ENCODE measurements around the gene CNTNAP2.

The CNTNAP2 gene

GRCh38 chr7:146690987-146691386, 574.4 kb downstream of the CNTNAP2 start:
- no peak for DNase-seq (ENCODE audit: low read depth)

- no peak for DNase-seq (ENCODE audit: low read depth)
These were observed 582.5 kb downstream of the CNTNAP2 start for GRCh38 chr7:146698995-146699610.

- no peak for DNase-seq (ENCODE audit: low read depth)
These were observed 583.5 kb downstream of the CNTNAP2 start for GRCh38 chr7:146700015-146700560.

GRCh38 chr7:146701166-146701565, 584.6 kb downstream of the CNTNAP2 start:
- DNase-seq (ENCODE audit: low read depth), result no peak

- DNase-seq (ENCODE audit: low read depth), result no peak
These were observed 586.3 kb downstream of the CNTNAP2 start for GRCh38 chr7:146702898-146703297.

- no peak for DNase-seq (ENCODE audit: low read depth)
These were observed 592.9 kb downstream of the CNTNAP2 start for GRCh38 chr7:146709451-146710027.

GRCh38 chr7:146713205-146713604, 596.6 kb downstream of the CNTNAP2 start:
- no peak for DNase-seq (ENCODE audit: low read depth)

GRCh38 chr7:146713934-146714333, 597.3 kb downstream of the CNTNAP2 start:
- DNase-seq (ENCODE audit: low read depth), result no peak

GRCh38 chr7:146720195-146720594, 603.6 kb downstream of the CNTNAP2 start:
- no peak for DNase-seq (ENCODE audit: low read depth)

- DNase-seq (ENCODE audit: low read depth), result no peak
These were observed 606.4 kb downstream of the CNTNAP2 start for GRCh38 chr7:146722986-146723385.

- no peak for DNase-seq (ENCODE audit: low read depth)
These were observed 608.9 kb downstream of the CNTNAP2 start for GRCh38 chr7:146725520-146725919.

GRCh38 chr7:146728141-146728540, 611.5 kb downstream of the CNTNAP2 start:
- DNase-seq (ENCODE audit: low read depth), result no peak

- DNase-seq (ENCODE audit: low read depth), result no peak
These were observed 612.0 kb downstream of the CNTNAP2 start for GRCh38 chr7:146728611-146729010.

- no peak for DNase-seq (ENCODE audit: low read depth)
These were observed 614.6 kb downstream of the CNTNAP2 start for GRCh38 chr7:146731185-146731584.

GRCh38 chr7:146735992-146736391, 619.4 kb downstream of the CNTNAP2 start:
- DNase-seq (ENCODE audit: low read depth), result no peak

GRCh38 chr7:146736446-146737190, 620.0 kb downstream of the CNTNAP2 start:
- DNase-seq (ENCODE audit: low read depth), result no peak

GRCh38 chr7:146740039-146740438, 623.4 kb downstream of the CNTNAP2 start:
- DNase-seq (ENCODE audit: low read depth), result no peak

- DNase-seq (ENCODE audit: low read depth), result no peak
These were observed 625.3 kb downstream of the CNTNAP2 start for GRCh38 chr7:146741911-146742310.

- DNase-seq (ENCODE audit: low read depth), result no peak
These were observed 637.8 kb downstream of the CNTNAP2 start for GRCh38 chr7:146754385-146754784.

GRCh38 chr7:146755585-146755984, 639.0 kb downstream of the CNTNAP2 start:
- DNase-seq (ENCODE audit: low read depth), result no peak

GRCh38 chr7:146764458-146764857, 647.9 kb downstream of the CNTNAP2 start:
- DNase-seq (ENCODE audit: low read depth), result no peak

- DNase-seq (ENCODE audit: low read depth), result no peak
These were observed 652.4 kb downstream of the CNTNAP2 start for GRCh38 chr7:146768957-146769356.

GRCh38 chr7:146772601-146773000, 656.0 kb downstream of the CNTNAP2 start:
- DNase-seq (ENCODE audit: low read depth), result no peak
